Activated CD8-positive, alpha-beta memory T cell treated with anti-CD3 and anti-CD28 coated beads, Interleukin-2, amount 50 U/mL, for 24 hours (primary cell): ENCODE data around the gene CLIC4.
"Not testable (repeated sequence)": the region's sequence is repeated elsewhere in the genome, so short reads cannot be mapped to it uniquely, and the experiment has no call there.

Source experiments
- DNase-seq: peaks from one replicate; pipeline ENCODE4 v3.0.0-alpha.2; 2020; ENCODE audit errors: extremely low read depth

Gene CLIC4

GRCh38 chr1:24744911-24745710 lies at the start of gene CLIC4:
Gene CLIC4 (plus strand): TSS chr1:24745447. CDS start chr1:24745554, 107 bp downstream.
- DNase-seq, result peak; percentile 96

GRCh38 chr1:24696041-24696755 lies 49.0 kb upstream of the CLIC4 start:
- no peak for DNase-seq

- DNase-seq, result no peak
Measured at GRCh38 chr1:24696756-24697330, 48.4 kb upstream of the CLIC4 start.

GRCh38 chr1:24697453-24698001 lies 47.7 kb upstream of the CLIC4 start:
- not testable (repeated sequence) for DNase-seq

DNA sequence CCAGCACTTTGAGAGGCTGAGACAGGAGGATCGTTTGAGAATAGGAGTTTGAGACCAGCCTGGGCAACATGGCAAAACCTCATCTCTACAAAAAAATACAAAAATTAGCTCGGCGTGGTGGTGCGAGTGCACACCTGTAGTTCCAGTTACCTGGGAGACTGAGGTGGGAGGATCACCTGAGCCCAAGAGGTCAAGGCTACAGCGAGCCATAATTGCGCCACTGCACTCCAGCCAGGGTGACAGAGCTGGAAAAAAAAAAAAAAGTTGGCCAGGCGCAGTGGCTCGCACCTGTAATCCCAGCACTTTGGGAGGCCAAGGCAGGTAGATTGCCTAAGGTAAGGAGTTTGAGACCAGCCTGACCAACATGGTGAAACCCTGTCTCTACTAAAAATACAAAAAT lies 46.9 kb upstream of the CLIC4 start:
- DNase-seq, result not testable (repeated sequence)

GRCh38 chr1:24699628-24700027 lies 45.6 kb upstream of the CLIC4 start:
- no peak for DNase-seq

DNA sequence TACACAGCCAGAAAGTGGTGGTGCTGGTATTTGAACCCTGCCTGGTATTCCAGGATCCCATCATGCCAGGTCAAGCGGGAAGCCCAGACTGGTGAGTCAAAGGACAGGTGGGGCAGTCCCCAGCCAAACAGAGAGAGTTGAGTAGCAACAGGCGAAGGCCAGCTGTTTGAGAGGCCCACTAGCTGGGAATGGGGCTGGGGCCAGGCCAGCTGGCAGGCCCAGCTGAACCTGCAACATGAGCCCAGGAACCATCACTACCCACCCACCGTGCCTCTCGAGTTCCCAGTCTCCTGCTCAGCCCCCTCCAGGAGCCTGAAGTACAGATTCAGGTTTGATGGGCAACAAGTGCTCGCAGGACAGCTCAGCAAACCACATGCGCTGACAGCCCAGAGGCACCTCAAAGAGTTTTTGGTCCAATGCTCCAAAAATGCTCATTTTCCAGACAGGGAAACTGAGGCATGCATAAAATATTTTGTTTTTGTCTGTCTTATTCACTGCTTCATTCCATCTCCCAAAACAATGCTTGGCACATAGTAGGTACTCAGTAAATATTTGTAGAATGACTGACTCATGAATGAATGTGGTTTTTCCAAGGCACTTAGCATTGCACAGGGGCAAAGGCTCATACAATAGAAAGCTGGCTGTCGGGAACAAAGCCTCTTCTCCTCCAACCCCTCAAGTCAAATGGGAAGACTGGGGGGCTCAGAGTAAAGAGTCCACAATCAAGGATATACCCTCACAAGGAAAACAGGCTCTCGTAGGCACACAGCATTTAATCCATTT lies 42.5 kb upstream of the CLIC4 start:
- no peak for DNase-seq

DNA sequence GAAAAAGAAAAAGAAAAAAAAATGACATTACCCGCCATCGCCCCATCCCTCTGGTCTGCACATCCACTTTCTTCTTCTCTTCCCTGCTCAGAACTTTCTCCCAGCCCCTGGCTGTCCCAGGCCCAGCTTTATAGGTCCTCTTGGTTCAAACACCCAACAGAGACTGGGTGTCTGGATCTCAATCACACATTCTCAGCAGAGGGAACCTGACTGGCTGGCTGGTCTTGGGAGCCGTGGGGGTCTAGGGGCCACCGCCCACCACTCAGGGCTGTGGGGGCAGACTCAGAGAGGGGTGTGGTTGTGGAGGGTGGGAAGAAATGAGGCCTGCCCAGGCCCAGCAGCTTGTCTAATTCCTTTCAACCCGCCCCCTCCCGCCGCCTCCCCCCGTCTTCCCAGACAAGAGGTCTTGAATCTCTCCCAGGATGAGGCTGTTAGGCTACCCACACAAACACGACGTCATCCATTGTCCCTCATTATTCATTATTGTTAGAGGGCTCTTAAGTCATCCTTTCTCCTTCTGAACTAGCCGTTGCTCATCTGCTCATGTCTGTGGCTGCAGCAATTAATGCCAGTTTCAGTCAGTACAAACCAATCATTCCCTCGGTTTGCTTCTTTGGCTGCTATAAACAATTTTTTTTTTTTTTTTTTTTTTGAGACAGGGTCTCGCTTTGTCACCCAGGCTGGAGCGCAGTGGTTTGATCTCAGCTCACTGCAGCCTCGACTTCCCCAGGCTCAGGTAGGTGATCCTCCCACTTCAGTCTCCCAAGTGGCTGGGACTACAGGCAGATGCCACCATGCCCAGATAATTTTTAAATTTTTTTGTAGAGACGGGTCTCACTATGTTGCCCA lies 40.6 kb upstream of the CLIC4 start:
- DNase-seq, result no peak

DNA sequence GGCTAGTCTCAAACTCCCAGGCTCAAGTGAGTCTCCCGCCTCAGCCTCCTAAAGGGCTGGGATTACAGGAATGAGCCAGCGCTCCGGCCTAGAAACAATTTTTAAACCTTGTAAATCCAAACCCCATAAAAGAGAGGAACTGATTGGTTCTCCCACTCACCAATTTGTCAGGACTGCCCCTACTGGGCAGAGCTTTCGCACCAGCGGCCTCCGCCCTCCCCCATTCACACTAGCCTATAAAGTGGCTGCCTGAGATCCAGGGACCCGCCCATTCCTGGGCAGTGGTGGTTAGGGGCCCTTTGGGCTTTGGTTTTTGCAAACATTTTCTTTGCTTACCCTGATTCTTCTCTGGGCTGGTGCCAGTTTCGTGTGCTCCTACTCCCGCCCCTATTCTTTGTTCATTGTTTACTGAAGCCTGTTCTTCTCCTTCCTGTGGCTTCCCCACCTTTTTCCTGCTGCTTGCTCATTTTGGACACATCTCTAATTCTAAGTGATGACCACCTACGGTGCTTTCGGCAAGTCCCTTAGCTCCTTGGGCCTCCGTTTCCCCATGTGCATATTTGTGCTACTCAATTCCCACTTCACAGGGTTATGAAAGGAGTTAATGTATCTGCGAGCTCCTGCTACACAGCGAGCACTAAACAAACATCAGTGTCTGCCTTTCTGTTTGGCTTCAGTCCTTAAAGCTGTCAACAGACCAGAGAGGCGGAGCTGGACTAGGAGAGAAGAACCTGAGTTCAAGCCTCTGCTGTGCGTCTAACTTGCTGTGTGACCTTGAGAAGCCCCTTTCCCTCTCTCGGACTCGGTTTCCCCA lies 39.8 kb upstream of the CLIC4 start:
- DNase-seq, result no peak

- DNase-seq, result not testable (repeated sequence)
Measured at GRCh38 chr1:24706074-24706389, 39.2 kb upstream of the CLIC4 start.

- DNase-seq, result no peak
Measured at GRCh38 chr1:24707687-24708086, 37.6 kb upstream of the CLIC4 start.

- DNase-seq, result no peak
Measured at GRCh38 chr1:24708938-24709337, 36.3 kb upstream of the CLIC4 start.

GRCh38 chr1:24709791-24710441 lies 35.3 kb upstream of the CLIC4 start:
- DNase-seq, result no peak

DNA sequence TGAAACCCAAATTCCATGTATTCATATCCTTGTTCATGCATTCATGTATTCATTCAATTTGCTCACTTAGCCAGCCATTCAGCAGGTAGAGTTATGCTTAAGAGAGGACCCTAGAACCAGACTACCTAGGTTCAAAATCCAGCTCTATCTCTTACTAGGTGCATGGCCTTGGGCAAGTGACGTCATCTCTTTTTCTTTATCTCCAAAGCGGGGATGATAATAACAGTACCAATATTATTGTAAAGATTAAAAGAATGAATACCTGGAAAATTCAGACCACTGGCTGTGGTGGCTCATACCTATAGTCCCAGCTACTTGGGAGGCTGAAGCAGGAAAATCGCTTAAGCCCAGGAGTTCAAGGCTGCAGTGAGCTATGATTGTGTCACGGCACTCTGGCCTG lies 33.9 kb upstream of the CLIC4 start:
- no peak for DNase-seq

DNA sequence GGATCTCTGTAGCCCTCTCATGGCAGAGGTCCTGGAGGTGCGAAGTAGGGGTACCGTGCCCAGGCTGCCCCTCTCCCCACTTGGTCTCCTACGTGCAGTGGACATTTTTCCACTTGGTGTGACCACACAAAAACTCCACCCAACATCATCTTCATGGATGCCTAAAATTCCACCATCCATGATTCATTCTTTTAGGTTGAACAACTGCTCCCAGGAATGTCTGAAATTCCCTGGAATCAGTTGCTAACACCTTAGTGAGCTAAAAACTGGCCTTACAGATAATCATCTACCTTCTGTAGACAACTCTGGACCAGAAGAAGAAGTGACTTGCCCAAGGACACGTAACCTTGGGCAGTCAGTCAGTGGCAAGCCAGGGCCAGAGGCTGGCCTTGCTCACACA lies 32.1 kb upstream of the CLIC4 start:
- no peak for DNase-seq

DNA sequence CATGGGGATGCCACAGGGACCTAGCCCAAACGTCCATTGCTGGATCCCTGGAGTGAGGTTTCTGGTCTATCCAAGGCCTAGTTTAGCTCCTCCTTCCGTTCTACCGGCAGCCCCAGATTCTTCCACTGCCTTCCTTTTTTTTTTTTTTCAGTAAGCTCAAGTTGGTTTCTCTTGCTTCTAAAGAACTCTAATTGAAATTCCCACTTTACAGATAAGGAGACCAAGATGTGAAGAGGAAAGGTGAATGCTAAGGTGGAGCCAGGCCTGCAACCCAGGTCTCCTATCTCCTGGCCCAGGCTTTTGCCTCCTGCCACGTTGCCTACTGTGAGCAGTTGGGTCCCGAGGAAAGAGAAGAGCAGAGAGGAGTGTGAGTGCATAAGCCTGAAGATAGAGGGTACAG lies 31.5 kb upstream of the CLIC4 start:
- DNase-seq, result no peak

GRCh38 chr1:24714859-24715520 lies 30.3 kb upstream of the CLIC4 start:
- no peak for DNase-seq

DNA sequence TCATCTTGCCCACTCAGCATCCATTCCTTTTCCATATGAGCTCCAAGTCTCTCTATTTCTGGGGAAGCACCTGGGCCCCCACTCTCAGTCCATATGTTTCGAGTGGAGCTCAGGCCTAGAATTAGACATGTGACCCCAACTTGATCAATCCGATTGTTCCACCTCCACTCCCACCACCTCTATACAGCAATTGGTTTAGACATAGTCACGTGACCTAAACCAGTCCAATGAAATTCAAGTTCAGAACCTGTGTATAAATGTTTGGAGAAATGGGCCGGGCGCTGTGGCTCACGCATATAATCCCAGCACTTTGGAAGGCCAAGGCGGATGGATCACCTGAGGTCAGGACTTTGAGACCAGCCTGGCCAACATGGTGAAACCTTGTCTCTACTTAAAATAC lies 29.6 kb upstream of the CLIC4 start:
- no peak for DNase-seq
